ENCODE measurements around the gene PLD6.

GRCh38 chr17:17216776-17217175, 10.6 kb upstream of the PLD6 start:
- no peak for TF ChIP-seq POLR2A (IDR thresholded peaks at IDR 0.05)
- no peak for TF ChIP-seq EP300 (IDR thresholded peaks at IDR 0.05)
- no peak for TF ChIP-seq CTCF (IDR thresholded peaks at IDR 0.05)
- TF ChIP-seq POLR2AphosphoS5 (IDR thresholded peaks at IDR 0.05): no peak

All from gastroesophageal sphincter (tissue), 3 donors.